ENCODE results near the gene ANTXRL.

DNA sequence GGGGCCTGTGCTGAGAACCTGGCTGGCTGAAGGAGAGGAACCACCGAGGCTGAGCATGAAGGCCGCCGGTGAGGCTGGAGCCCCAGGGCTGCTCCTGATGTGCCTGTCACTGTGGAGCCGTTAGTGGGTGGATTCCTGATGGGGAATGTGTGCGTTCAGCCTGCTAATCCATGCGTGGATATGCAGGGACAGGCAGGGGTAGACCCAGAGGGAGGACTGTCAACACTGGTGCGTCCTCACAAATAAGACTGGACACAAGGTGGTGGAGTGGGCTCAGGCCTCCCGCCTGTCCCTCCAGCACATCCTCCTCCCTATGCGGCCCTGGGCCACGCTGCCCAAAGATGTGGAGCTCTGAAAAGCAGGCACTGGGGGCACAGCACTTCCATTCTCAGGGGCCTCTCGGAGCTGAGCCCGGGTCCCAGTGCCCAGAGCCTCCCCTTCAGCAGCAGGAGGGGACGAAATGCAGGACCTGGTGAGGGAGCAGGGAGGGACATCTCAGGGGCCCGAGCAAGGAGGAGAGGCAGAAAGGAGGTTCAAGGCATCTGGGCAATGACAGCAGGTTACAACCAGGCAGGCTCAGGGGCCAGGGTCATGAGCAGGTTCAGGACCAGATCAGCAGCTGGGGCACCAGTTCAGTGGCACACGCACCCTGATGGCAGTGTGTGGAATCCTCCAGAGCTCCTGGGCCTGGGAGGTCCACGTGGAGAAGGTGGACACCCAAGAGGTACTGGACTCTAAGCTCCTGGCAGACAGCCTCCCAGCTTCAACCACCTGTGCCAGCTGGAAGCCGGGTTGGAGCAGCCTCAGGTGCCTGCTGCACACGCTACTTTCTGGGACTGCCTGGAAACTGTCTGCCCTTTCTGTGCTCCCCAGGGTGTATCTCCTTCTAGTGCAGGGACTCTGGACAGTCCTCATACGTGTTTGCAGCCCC is 33.5 kb upstream of the ANTXRL start:
- TF ChIP-seq POLR2A (IDR thresholded peaks at IDR 0.05), result no peak
- TF ChIP-seq, protein P1, sequence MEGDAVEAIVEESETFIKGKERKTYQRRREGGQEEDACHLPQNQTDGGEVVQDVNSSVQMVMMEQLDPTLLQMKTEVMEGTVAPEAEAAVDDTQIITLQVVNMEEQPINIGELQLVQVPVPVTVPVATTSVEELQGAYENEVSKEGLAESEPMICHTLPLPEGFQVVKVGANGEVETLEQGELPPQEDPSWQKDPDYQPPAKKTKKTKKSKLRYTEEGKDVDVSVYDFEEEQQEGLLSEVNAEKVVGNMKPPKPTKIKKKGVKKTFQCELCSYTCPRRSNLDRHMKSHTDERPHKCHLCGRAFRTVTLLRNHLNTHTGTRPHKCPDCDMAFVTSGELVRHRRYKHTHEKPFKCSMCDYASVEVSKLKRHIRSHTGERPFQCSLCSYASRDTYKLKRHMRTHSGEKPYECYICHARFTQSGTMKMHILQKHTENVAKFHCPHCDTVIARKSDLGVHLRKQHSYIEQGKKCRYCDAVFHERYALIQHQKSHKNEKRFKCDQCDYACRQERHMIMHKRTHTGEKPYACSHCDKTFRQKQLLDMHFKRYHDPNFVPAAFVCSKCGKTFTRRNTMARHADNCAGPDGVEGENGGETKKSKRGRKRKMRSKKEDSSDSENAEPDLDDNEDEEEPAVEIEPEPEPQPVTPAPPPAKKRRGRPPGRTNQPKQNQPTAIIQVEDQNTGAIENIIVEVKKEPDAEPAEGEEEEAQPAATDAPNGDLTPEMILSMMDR (IDR thresholded peaks at IDR 0.05), result no peak

Data from uterus (tissue), 2 donors.